Tibial nerve (tissue), 4 donors: ENCODE data around the gene ZNF207.

Experiments
- CTCF ChIP-seq, 5 experiments: fragments of 200-600 bp in 3 of 5; fragments of 450-650 bp in 2 of 5; sonication (generic) in 3 of 5; IDR thresholded peaks; one replicate each; pipeline ENCODE4 v1.5.1; 2016 to 2019; ENCODE audit warnings: antibody characterized with exemption in 5 of 5, mild to moderate bottlenecking in 3 of 5, moderate library complexity in 2 of 5
- EP300 ChIP-seq, 2 donors: sonication (generic); formaldehyde crosslinking; IDR thresholded peaks; one replicate each; pipeline ENCODE4 v1.6.1; 2017; ENCODE audit warnings: antibody characterized with exemption in 2 of 2, mild to moderate bottlenecking in 1 of 2
- POLR2A ChIP-seq, 2 donors: fragments of 450-650 bp; IDR thresholded peaks; one replicate each; pipeline ENCODE4 v1.6.1; 2017; ENCODE audit warnings: antibody characterized with exemption in 2 of 2, mild to moderate bottlenecking in 2 of 2, moderate library complexity in 2 of 2

- TF ChIP-seq CTCF (IDR thresholded peaks at IDR 0.05) (no peak), POLR2A (IDR thresholded peaks at IDR 0.05) (no peak), EP300 (IDR thresholded peaks at IDR 0.05) (no peak)
These were observed 5.9 kb downstream of the ZNF207 start for GRCh38 chr17:32355649-32356377.
